Esophagus squamous epithelium (tissue), 4 donors: ENCODE measurements around the gene HELZ2.

ENCODE experiments used
- CTCF ChIP-seq, 6 experiments: fragments of 450-650 bp in 4 of 6; fragments of 200-600 bp in 2 of 6; sonication (generic) in 2 of 6; IDR thresholded peaks; one replicate each; pipeline ENCODE4 v1.5.1; 2016 to 2019; ENCODE audit warnings: antibody characterized with exemption in 6 of 6, mild to moderate bottlenecking in 4 of 6, moderate library complexity in 4 of 6
- POLR2A ChIP-seq, 4 donors: fragments of 450-650 bp; IDR thresholded peaks; one replicate each; pipeline ENCODE4 v1.6.1; 2017; ENCODE audit warnings: antibody characterized with exemption in 4 of 4, mild to moderate bottlenecking in 4 of 4, moderate library complexity in 3 of 4

GRCh38 chr20:63538204-63539091, 35.6 kb downstream of the HELZ2 start:
- TF ChIP-seq CTCF (IDR thresholded peaks at IDR 0.05) (peak in 2 of 6 experiments; percentile 7 to 9), POLR2A (IDR thresholded peaks at IDR 0.05) (no peak)
